ENCODE results near the gene ST3GAL5.

- TF ChIP-seq, protein P1, sequence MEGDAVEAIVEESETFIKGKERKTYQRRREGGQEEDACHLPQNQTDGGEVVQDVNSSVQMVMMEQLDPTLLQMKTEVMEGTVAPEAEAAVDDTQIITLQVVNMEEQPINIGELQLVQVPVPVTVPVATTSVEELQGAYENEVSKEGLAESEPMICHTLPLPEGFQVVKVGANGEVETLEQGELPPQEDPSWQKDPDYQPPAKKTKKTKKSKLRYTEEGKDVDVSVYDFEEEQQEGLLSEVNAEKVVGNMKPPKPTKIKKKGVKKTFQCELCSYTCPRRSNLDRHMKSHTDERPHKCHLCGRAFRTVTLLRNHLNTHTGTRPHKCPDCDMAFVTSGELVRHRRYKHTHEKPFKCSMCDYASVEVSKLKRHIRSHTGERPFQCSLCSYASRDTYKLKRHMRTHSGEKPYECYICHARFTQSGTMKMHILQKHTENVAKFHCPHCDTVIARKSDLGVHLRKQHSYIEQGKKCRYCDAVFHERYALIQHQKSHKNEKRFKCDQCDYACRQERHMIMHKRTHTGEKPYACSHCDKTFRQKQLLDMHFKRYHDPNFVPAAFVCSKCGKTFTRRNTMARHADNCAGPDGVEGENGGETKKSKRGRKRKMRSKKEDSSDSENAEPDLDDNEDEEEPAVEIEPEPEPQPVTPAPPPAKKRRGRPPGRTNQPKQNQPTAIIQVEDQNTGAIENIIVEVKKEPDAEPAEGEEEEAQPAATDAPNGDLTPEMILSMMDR (IDR thresholded peaks at IDR 0.05; ENCODE audit: borderline replicate concordance, extremely low read depth, low read length, poor library complexity, severe bottlenecking): no peak
- no peak for TF ChIP-seq EZH2 (IDR thresholded peaks at IDR 0.05; ENCODE audit: borderline replicate concordance, low read depth, low read length, severe bottlenecking)
These were observed 21.7 kb downstream of the ST3GAL5 start for GRCh38 chr2:85867121-85867520.
